Measurements from ENCODE around the gene CCR9. TPM values are rescaled to one million over a fixed set of nuclear protein-coding genes. Genes with fewer than 3 reads are reported as not detected.

CCR9 gene
- total RNA-seq, 1 donor from 2014 or later: not detected

DNA sequence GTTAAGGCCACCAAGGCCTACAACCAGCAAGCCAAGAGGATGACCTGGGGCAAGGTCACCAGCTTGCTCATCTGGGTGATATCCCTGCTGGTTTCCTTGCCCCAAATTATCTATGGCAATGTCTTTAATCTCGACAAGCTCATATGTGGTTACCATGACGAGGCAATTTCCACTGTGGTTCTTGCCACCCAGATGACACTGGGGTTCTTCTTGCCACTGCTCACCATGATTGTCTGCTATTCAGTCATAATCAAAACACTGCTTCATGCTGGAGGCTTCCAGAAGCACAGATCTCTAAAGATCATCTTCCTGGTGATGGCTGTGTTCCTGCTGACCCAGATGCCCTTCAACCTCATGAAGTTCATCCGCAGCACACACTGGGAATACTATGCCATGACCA lies 60.5 kb downstream of the CCR9 start:
- TF ChIP-seq CTCF (IDR thresholded peaks at IDR 0.05; ENCODE audit: unreplicated experiment): no peak
- H3K9me3 Mint-ChIP-seq (ENCODE audit: low read depth): no peaks in the 10 kb centered on the region
- DNase-seq (ENCODE audit: low spot score, unreplicated experiment): no peak
- no peak overlapping the region for H3K4me3 Mint-ChIP-seq (ENCODE audit: low read depth)
- H3K27ac Mint-ChIP-seq: no peak overlapping the region
- H3K27me3 Mint-ChIP-seq: no peaks in the 10 kb centered on the region
- peaks cover 6% of the 10 kb centered on the region for H3K36me3 Mint-ChIP-seq (ENCODE audit: insufficient read depth)
- H3K4me1 Mint-ChIP-seq (ENCODE audit: low read depth): no peaks in the 10 kb centered on the region

DNA sequence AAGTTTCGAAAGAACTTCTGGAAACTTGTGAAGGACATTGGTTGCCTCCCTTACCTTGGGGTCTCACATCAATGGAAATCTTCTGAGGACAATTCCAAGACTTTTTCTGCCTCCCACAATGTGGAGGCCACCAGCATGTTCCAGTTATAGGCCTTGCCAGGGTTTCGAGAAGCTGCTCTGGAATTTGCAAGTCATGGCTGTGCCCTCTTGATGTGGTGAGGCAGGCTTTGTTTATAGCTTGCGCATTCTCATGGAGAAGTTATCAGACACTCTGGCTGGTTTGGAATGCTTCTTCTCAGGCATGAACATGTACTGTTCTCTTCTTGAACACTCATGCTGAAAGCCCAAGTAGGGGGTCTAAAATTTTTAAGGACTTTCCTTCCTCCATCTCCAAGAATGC lies 61.0 kb downstream of the CCR9 start:
- Mint-ChIP-seq H3K27ac (no peak overlapping the region), H3K36me3 (ENCODE audit: insufficient read depth) (peaks cover 6% of the 10 kb centered on the region), H3K4me1 (ENCODE audit: low read depth) (no peaks in the 10 kb centered on the region)

DNA sequence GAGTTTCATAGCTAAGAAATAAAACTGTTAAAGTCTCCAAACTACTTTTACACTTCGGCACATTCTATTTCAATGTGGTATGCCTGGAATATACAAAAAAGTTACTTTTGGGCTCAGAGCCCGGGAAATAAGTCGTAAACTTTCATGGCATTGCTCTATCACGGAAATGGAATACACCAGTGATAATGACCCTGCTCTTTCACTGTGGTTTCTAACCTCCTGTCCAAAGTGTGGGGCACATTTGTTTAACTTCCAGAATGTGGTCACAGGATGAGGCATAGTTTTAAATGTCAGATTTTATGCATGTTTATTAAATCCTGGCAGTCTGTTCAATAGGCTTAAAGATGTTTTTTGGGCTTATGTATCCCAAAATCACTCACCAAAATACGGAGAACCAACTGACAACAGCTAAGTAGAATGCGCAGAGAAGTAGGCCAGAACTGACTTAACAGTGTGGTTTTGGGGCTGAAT lies 62.0 kb downstream of the CCR9 start:
- no peaks in the 10 kb centered on the region for H3K27me3 Mint-ChIP-seq
- no peak overlapping the region for H3K4me3 Mint-ChIP-seq (ENCODE audit: low read depth)
- no peaks in the 10 kb centered on the region for H3K9me3 Mint-ChIP-seq (ENCODE audit: low read depth)
- H3K4me1 Mint-ChIP-seq (ENCODE audit: low read depth): no peaks in the 10 kb centered on the region
- H3K27ac Mint-ChIP-seq: no peak overlapping the region
- no peak for TF ChIP-seq CTCF (IDR thresholded peaks at IDR 0.05; ENCODE audit: unreplicated experiment)
- peaks cover 6% of the 10 kb centered on the region for H3K36me3 Mint-ChIP-seq (ENCODE audit: insufficient read depth)
- DNase-seq (ENCODE audit: low spot score, unreplicated experiment): no peak

More for the DNA sequence above, 61.0 kb downstream of the CCR9 start:
- DNase-seq (ENCODE audit: low spot score, unreplicated experiment): no peak
- no peak for TF ChIP-seq CTCF (IDR thresholded peaks at IDR 0.05; ENCODE audit: unreplicated experiment)
- Mint-ChIP-seq H3K4me3 (ENCODE audit: low read depth) (no peak overlapping the region), H3K9me3 (ENCODE audit: low read depth) (no peaks in the 10 kb centered on the region), H3K27me3 (no peaks in the 10 kb centered on the region)

DNA sequence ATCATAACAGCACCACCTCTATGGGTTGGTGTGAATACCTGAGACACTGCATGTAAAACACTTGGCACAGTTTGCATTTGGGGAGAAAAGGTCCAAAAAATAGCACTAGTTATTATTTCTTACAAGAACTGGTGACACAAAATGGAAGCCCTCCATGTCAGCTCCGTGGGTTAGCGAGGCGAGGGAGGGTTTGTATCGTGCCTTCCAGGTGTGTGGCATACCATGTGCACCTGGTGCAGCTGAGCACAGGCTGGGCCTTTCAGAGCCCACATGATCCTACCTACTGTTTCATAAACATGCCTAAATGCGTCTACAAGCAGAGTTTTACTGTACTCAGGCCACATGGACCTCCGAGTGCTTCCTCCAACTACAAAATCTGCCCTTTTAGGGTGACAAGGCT lies 62.5 kb downstream of the CCR9 start:
- TF ChIP-seq CTCF (IDR thresholded peaks at IDR 0.05; ENCODE audit: unreplicated experiment): no peak
- Mint-ChIP-seq H3K27ac (no peak overlapping the region), H3K36me3 (ENCODE audit: insufficient read depth) (peaks cover 6% of the 10 kb centered on the region), H3K4me1 (ENCODE audit: low read depth) (no peaks in the 10 kb centered on the region), H3K9me3 (ENCODE audit: low read depth) (no peaks in the 10 kb centered on the region), H3K27me3 (no peaks in the 10 kb centered on the region), H3K4me3 (ENCODE audit: low read depth) (no peak overlapping the region)
- no peak for DNase-seq (ENCODE audit: low spot score, unreplicated experiment)

- Mint-ChIP-seq H3K27ac (no peak overlapping the region), H3K27me3 (no peaks in the 10 kb centered on the region), H3K4me1 (ENCODE audit: low read depth) (no peaks in the 10 kb centered on the region), H3K36me3 (ENCODE audit: insufficient read depth) (peaks cover 6% of the 10 kb centered on the region), H3K4me3 (ENCODE audit: low read depth) (no peak overlapping the region), H3K9me3 (ENCODE audit: low read depth) (no peaks in the 10 kb centered on the region)
- no peak for TF ChIP-seq CTCF (IDR thresholded peaks at IDR 0.05; ENCODE audit: unreplicated experiment)
- no peak for DNase-seq (ENCODE audit: low spot score, unreplicated experiment)
Observed at GRCh38 chr3:45949432-45949831, 63.1 kb downstream of the CCR9 start.
